HepG2 (cell line): ENCODE measurements around the gene PAM16. TPM values are rescaled to one million over a fixed set of nuclear protein-coding genes. Genes with fewer than 3 reads are reported as not detected.

Experiments
- ERF ChIP-seq: IDR thresholded peaks from 2 replicates; pipeline ENCODE4 v1.6.1; 2018; ENCODE audit warnings: missing biosample characterization, missing genetic modification reagents
- FOXP1 ChIP-seq, 2 experiments: fragments of 450-650 bp in 1 of 2; IDR thresholded peaks; 2 replicates each; pipeline ENCODE4 v1.6.1; 2017 to 2018; ENCODE audit warnings: antibody characterized with exemption in 1 of 2
- HMGXB4 ChIP-seq, 2 experiments: sonication (generic) in 1 of 2; formaldehyde crosslinking in 1 of 2; IDR thresholded peaks; 2 replicates each; pipeline versions ENCODE4 v1.4.0 to v1.6.1; 2018 to 2020; ENCODE audit warnings: missing genetic modification reagents in 2 of 2, borderline replicate concordance in 1 of 2, low read depth in 1 of 2, mild to moderate bottlenecking in 1 of 2, missing biosample characterization in 1 of 2
- IKZF5 ChIP-seq: IDR thresholded peaks from 2 replicates; pipeline ENCODE4 v1.6.1; 2018; ENCODE audit warnings: missing genetic modification reagents, mild to moderate bottlenecking, missing compliant biosample characterization
- LCORL ChIP-seq, 2 experiments: fragments of 450-650 bp in 1 of 2; sonication (generic) in 1 of 2; formaldehyde crosslinking in 1 of 2; IDR thresholded peaks; 2 replicates each; pipeline versions ENCODE4 v1.5.0 to v1.6.1; 2017 to 2020; ENCODE audit warnings: antibody characterized with exemption in 1 of 2, missing genetic modification reagents in 1 of 2
- MLXIP ChIP-seq: sonication (generic); formaldehyde crosslinking; IDR thresholded peaks from 2 replicates; pipeline ENCODE4 v1.9.0; 2021; ENCODE audit warnings: missing genetic modification reagents, borderline replicate concordance
- MXI1 ChIP-seq: IDR thresholded peaks from 3 replicates; pipeline ENCODE4 v1.6.1; 2012; ENCODE audit warnings: low read depth, low read length, inconsistent platforms, borderline replicate concordance
- NFKB2 ChIP-seq: sonication (generic); formaldehyde crosslinking; IDR thresholded peaks from 2 replicates; pipeline ENCODE4 v1.4.0; 2020; ENCODE audit warnings: missing genetic modification reagents, borderline replicate concordance
- SIX1 ChIP-seq: sonication (generic); formaldehyde crosslinking; IDR thresholded peaks from 2 replicates; pipeline ENCODE4 v1.4.0; 2020; ENCODE audit warnings: missing genetic modification reagents, borderline replicate concordance
- SIX4 ChIP-seq: sonication (generic); formaldehyde crosslinking; IDR thresholded peaks from 2 replicates; pipeline ENCODE4 v1.4.0; 2020; ENCODE audit warnings: missing genetic modification reagents
- UBTF ChIP-seq: sonication (generic); formaldehyde crosslinking; IDR thresholded peaks from 2 replicates; pipeline ENCODE4 v1.4.0; 2020; ENCODE audit warnings: mild to moderate bottlenecking, missing genetic modification reagents
- ZBTB7B ChIP-seq: sonication (generic); formaldehyde crosslinking; IDR thresholded peaks from 2 replicates; pipeline ENCODE4 v1.4.0; 2020; ENCODE audit warnings: missing genetic modification reagents
- ZFP1 ChIP-seq: IDR thresholded peaks from 2 replicates; pipeline ENCODE4 v1.6.1; 2016
- ZKSCAN5 ChIP-seq: sonication (generic); formaldehyde crosslinking; IDR thresholded peaks from 2 replicates; pipeline ENCODE4 v1.5.1; 2020; ENCODE audit warnings: mild to moderate bottlenecking, missing genetic modification reagents
- ZMAT5 ChIP-seq: sonication (generic); formaldehyde crosslinking; IDR thresholded peaks from 2 replicates; pipeline ENCODE4 v1.5.0; 2020; ENCODE audit warnings: mild to moderate bottlenecking, low read depth, missing genetic modification reagents, borderline replicate concordance
- ZNF12 ChIP-seq: sonication (generic); formaldehyde crosslinking; IDR thresholded peaks from 2 replicates; pipeline ENCODE4 v1.5.0; 2020; ENCODE audit warnings: missing genetic modification reagents
- ZNF121 ChIP-seq: sonication (generic); formaldehyde crosslinking; IDR thresholded peaks from 2 replicates; pipeline ENCODE4 v1.5.0; 2020; ENCODE audit warnings: mild to moderate bottlenecking, missing genetic modification reagents
- ZNF292 ChIP-seq: sonication (generic); formaldehyde crosslinking; IDR thresholded peaks from 2 replicates; pipeline ENCODE4 v1.8.1; 2022; ENCODE audit warnings: mild to moderate bottlenecking, low read depth, missing genetic modification reagents, borderline replicate concordance
- polyA plus RNA-seq, 8 experiments: library from polyadenylated mRNA; depleted of rRNA in 3 of 8; stranded (reverse) in 7 of 8; unstranded in 1 of 8; fragments of >200 nt; fragmentation: Illumina TruSeq in 4 of 8; extraction: Trizol in 4 of 8; gene quantifications; 2 replicates each; pipeline versions ENCODE4 v1.2.1 to v1.2.3, GENCODE V29; 2011 to 2016; ENCODE audit warnings: low read depth in 4 of 8, missing spikeins in 1 of 8, mixed read lengths in 1 of 8; ENCODE audit not compliant: insufficient read depth in 1 of 8
- total RNA-seq, 5 experiments: library from RNA; depleted of rRNA; stranded (reverse); fragments of >200 nt; fragmentation: Illumina TruSeq; extraction: Trizol; gene quantifications; 2 replicates each; pipeline ENCODE4 v1.2.3, GENCODE V29; 2016; ENCODE audit warnings: low read depth in 1 of 5

Gene PAM16
- total and polyA plus RNA-seq, 2 of the 13 experiments (the other 11 are each of a cell fraction or from before 2014, with no cell fraction given) = 51.5 to 51.8 TPM

GRCh38 chr16:4293822-4294457 is 57.2 kb downstream of the PAM16 start (continued):
- no peak for TF ChIP-seq MLXIP (CRISPR knock-in tag)
- no peak for TF ChIP-seq ZMAT5
- peak; percentile 43; the same call in 1 of the 2 replicates for TF ChIP-seq ZBTB7B (CRISPR knock-in tag)
- TF ChIP-seq NFKB2 (CRISPR knock-in tag) = peak; percentile 76; the same call in 1 of the 2 replicates
- no peak for TF ChIP-seq LCORL (IDR thresholded peaks at IDR 0.05)
- TF ChIP-seq LCORL (CRISPR knock-in tag; IDR thresholded peaks at IDR 0.05) = peak; percentile 19; the same call in 1 of the 2 replicates
- TF ChIP-seq UBTF = peak; percentile 27; the same call in 1 of the 2 replicates
- no peak for TF ChIP-seq MXI1
- TF ChIP-seq ZNF121 (CRISPR knock-in tag) = no peak
- peak; percentile 39; the same call in 1 of the 2 replicates for TF ChIP-seq ERF (CRISPR knock-in tag)
- no peak for TF ChIP-seq ZKSCAN5
- TF ChIP-seq SIX1 (CRISPR knock-in tag) = peak; percentile 63; the same call in 1 of the 2 replicates
- TF ChIP-seq ZNF12 (CRISPR knock-in tag) = 0 out of 2 replicates have a peak, but pooled peaks have one; percentile 25
- no peak for TF ChIP-seq FOXP1 (IDR thresholded peaks at IDR 0.05)
- TF ChIP-seq FOXP1 (CRISPR knock-in tag; IDR thresholded peaks at IDR 0.05) = 0 out of 2 replicates have a peak, but pooled peaks have one; percentile 22
- 0 out of 4 replicates have a peak, but pooled peaks of 1 of the 2 experiments have one; percentile 27 for TF ChIP-seq HMGXB4 (CRISPR knock-in tag; IDR thresholded peaks at IDR 0.05; ENCODE audit: borderline replicate concordance in 1 of 2, low read depth in 1 of 2)
- TF ChIP-seq ZFP1 (CRISPR knock-in tag) = 0 out of 2 replicates have a peak, but pooled peaks have one; percentile 59
- TF ChIP-seq ZNF292 (CRISPR knock-in tag) = peak; percentile 100
- peak; percentile 63; the same call in 1 of the 2 replicates for TF ChIP-seq SIX4 (CRISPR knock-in tag)
- TF ChIP-seq IKZF5 (CRISPR knock-in tag) = peak; percentile 54; the same call in 1 of the 2 replicates
